ENCODE measurements around the gene LNPEP.

Gene LNPEP

DNA sequence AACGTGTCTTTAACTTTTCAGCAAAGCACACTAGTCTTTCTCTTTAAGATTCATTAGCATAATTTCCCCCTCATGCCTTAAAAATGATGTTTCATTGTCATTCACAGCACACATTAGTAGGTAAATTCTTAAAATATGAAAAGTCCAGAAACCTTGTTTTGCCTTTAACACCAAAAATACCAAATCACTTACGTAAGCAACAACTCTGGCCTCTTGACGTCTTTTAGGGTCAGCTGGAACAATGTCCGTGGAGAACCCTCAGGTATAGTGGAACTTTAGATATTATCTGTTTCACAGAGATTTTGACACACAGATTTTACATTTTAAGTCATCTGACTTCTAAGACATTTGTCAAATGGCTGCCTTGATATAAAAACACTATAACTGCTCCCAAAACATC lies 30.9 kb downstream of the LNPEP start:
- H3K4me2 ChIP-seq (ENCODE audit: low read length): no peak overlapping the region
- no peak for TF ChIP-seq EZH2phosphoT487 (IDR thresholded peaks at IDR 0.05; ENCODE audit: borderline replicate concordance, low read length)
- TF ChIP-seq, protein P1, sequence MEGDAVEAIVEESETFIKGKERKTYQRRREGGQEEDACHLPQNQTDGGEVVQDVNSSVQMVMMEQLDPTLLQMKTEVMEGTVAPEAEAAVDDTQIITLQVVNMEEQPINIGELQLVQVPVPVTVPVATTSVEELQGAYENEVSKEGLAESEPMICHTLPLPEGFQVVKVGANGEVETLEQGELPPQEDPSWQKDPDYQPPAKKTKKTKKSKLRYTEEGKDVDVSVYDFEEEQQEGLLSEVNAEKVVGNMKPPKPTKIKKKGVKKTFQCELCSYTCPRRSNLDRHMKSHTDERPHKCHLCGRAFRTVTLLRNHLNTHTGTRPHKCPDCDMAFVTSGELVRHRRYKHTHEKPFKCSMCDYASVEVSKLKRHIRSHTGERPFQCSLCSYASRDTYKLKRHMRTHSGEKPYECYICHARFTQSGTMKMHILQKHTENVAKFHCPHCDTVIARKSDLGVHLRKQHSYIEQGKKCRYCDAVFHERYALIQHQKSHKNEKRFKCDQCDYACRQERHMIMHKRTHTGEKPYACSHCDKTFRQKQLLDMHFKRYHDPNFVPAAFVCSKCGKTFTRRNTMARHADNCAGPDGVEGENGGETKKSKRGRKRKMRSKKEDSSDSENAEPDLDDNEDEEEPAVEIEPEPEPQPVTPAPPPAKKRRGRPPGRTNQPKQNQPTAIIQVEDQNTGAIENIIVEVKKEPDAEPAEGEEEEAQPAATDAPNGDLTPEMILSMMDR (IDR thresholded peaks at IDR 0.05; ENCODE audit: low read depth, low read length, poor library complexity, severe bottlenecking): no peak
- H3K9me3 ChIP-seq (ENCODE audit: control insufficient read depth, insufficient read depth, low read length): no peaks in the 10 kb centered on the region
- H3K36me3 ChIP-seq (ENCODE audit: control insufficient read depth, low read length): peaks cover 28% of the 10 kb centered on the region
- 0 out of 2 replicates have a peak, but pooled peaks cover 4% of the 10 kb centered on the region for H4K20me1 ChIP-seq (ENCODE audit: control insufficient read depth, insufficient read depth, low read depth, low read length)
- H3K4me1 ChIP-seq (ENCODE audit: control insufficient read depth, low read length): peaks cover 53% of the 10 kb centered on the region
- H3K4me3 ChIP-seq (ENCODE audit: low read length): no peak overlapping the region
- peaks cover 98% of the 10 kb centered on the region for H3K79me2 ChIP-seq (ENCODE audit: control insufficient read depth, low read length)
- no peaks in the 10 kb centered on the region for H3K9me2 ChIP-seq (replicated peaks; ENCODE audit: control insufficient read depth, low read length)
- H3F3A ChIP-seq (ENCODE audit: control insufficient read depth, insufficient read depth): peaks cover 5% of the 10 kb centered on the region; the same call in 1 of the 2 replicates
- H3K27me3 ChIP-seq (ENCODE audit: control insufficient read depth, low read length): no peaks in the 10 kb centered on the region
- H3K27ac ChIP-seq (ENCODE audit: low read depth, low read length): no peak overlapping the region

DNA sequence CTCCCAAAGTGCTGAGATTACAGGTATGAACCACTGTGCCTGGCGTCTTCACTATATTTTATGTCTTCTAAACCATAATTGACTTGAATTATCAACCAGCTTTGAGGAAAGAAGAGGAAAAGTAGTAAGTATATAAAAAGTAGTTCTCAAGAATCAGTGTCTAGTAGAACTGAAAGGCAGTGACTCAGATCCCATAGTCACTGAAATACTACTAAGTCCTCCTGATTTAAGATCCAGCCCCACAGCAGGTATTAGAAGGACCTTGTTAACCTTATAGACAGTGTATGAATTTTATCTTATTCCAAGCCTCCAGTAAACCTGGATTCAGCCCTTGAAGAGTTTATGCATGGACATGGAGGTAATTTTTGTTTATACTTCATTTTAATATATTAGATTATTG lies 31.5 kb downstream of the LNPEP start:
- Histone ChIP-seq H3K9me3 (ENCODE audit: control insufficient read depth, insufficient read depth, low read length) (no peaks in the 10 kb centered on the region), H3K4me2 (ENCODE audit: low read length) (no peak overlapping the region), H3K36me3 (ENCODE audit: control insufficient read depth, low read length) (peaks cover 25% of the 10 kb centered on the region), H3K9me2 (replicated peaks; ENCODE audit: control insufficient read depth, low read length) (no peaks in the 10 kb centered on the region), H3K4me3 (ENCODE audit: low read length) (no peak overlapping the region), H3F3A (ENCODE audit: control insufficient read depth, insufficient read depth) (no peaks in the 10 kb centered on the region), H3K27ac (ENCODE audit: low read depth, low read length) (no peak overlapping the region), H3K79me2 (ENCODE audit: control insufficient read depth, low read length) (peaks cover 98% of the 10 kb centered on the region), H4K20me1 (ENCODE audit: control insufficient read depth, insufficient read depth, low read depth, low read length) (0 out of 2 replicates have a peak, but pooled peaks cover 9% of the 10 kb centered on the region), H3K27me3 (ENCODE audit: control insufficient read depth, low read length) (no peaks in the 10 kb centered on the region), H3K4me1 (ENCODE audit: control insufficient read depth, low read length) (peaks cover 53% of the 10 kb centered on the region)
- TF ChIP-seq, protein P1 (IDR thresholded peaks at IDR 0.05; ENCODE audit: low read depth, low read length, poor library complexity, severe bottlenecking): no peak
- no peak for TF ChIP-seq EZH2phosphoT487 (IDR thresholded peaks at IDR 0.05; ENCODE audit: borderline replicate concordance, low read length)

DNA sequence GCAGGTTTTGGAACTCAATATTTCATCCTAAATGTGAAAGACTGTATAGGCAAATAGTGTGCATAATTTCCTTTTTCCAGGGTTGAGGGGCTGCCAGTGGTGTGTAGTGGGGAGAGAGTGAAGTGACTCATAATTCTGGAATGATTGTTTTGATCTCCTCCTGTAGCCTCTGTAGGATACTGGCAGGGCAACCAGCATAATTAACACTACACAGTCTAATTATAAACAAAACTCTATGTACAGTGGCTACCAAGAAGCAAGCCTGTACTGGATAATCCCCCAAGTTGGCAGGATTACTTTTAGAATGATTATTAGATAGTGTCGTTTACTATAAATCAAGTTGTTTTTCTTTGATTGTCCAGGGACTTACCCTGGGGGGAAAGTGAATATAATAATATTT lies 32.2 kb downstream of the LNPEP start:
- H3K27me3 ChIP-seq (ENCODE audit: control insufficient read depth, low read length): no peaks in the 10 kb centered on the region
- no peaks in the 10 kb centered on the region for H3F3A ChIP-seq (ENCODE audit: control insufficient read depth, insufficient read depth)
- no peaks in the 10 kb centered on the region for H3K9me2 ChIP-seq (replicated peaks; ENCODE audit: control insufficient read depth, low read length)
- no peak overlapping the region for H3K27ac ChIP-seq (ENCODE audit: low read depth, low read length)
- H3K4me3 ChIP-seq (ENCODE audit: low read length): no peak overlapping the region
- 0 out of 2 replicates have a peak, but pooled peaks cover 9% of the 10 kb centered on the region for H4K20me1 ChIP-seq (ENCODE audit: control insufficient read depth, insufficient read depth, low read depth, low read length)
- H3K36me3 ChIP-seq (ENCODE audit: control insufficient read depth, low read length): peaks cover 25% of the 10 kb centered on the region
- H3K79me2 ChIP-seq (ENCODE audit: control insufficient read depth, low read length): peaks cover 98% of the 10 kb centered on the region
- peaks cover 53% of the 10 kb centered on the region for H3K4me1 ChIP-seq (ENCODE audit: control insufficient read depth, low read length)
- no peaks in the 10 kb centered on the region for H3K9me3 ChIP-seq (ENCODE audit: control insufficient read depth, insufficient read depth, low read length)
- TF ChIP-seq, protein P1 (IDR thresholded peaks at IDR 0.05; ENCODE audit: low read depth, low read length, poor library complexity, severe bottlenecking): no peak
- TF ChIP-seq EZH2phosphoT487 (IDR thresholded peaks at IDR 0.05; ENCODE audit: borderline replicate concordance, low read length): no peak
- no peak overlapping the region for H3K4me2 ChIP-seq (ENCODE audit: low read length)
